Femur (tissue), 1 donor: Measurements from ENCODE around the gene SCGB1C1.
"Not testable (repeated sequence)": the region's sequence is repeated elsewhere in the genome, so short reads cannot be mapped to it uniquely, and the experiment has no call there.

ENCODE experiments used
- DNase-seq: peaks from one replicate; pipeline ENCODE4 v3.0.0-alpha.2; 2017

The SCGB1C1 gene

GRCh38 chr11:192674-193128 is at the start of gene SCGB1C1:
Gene SCGB1C1 (plus strand): TSS chr11:193078. CDS start chr11:193100, 22 bp downstream.
- DNase-seq = peak; percentile 6

DNA sequence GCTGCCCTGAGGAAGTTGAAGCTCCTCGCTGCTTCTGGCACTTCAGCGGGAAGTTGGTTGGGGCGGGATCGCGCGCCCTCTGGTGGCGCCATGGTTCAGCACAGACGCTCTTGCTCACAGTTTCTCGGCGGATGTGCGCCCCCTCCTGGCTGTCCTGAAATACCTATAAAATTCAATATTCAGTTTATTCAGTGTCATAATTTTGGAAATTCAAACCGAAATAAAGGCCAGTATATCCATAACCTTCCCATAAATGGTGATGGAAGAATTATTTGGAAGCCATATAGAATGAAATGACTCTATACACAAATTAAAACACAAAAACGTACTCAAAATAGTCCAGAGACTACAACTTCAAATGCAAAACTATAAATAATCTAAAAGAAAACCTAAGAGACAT is 12.6 kb upstream of the SCGB1C1 start:
- DNase-seq = not testable (repeated sequence)

- DNase-seq = peak; percentile 15
Observed at GRCh38 chr11:189200-189783, 3.6 kb upstream of the SCGB1C1 start.

DNA sequence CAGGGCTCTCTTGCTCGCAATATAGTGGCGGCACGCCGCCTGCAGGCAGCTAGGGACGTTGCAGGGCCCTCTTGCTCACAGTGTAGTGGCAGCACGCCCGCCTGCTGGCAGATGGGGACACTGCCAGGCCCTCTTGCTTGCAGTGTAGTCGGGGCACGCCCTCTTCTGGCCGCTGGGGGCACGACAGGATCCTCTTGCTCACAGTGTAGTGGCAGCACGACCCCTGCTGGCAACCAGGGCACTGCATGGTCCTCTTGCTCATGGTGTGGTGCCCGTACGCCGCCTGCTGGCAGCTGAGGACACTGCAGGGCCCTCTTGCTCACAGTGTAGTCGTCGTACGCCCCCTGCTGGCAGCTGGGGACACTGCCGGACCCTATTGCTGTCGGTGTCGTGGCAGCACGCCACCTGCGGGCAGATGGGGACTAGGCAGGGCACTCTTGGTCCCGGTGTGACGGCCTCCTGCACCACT is 3.0 kb upstream of the SCGB1C1 start:
- DNase-seq = not testable (repeated sequence)

- not testable (repeated sequence) for DNase-seq
Observed at GRCh38 chr11:190546-190945, 2.3 kb upstream of the SCGB1C1 start.

- DNase-seq = peak; percentile 11
Observed at GRCh38 chr11:191490-192478, 1.1 kb upstream of the SCGB1C1 start.

DNA sequence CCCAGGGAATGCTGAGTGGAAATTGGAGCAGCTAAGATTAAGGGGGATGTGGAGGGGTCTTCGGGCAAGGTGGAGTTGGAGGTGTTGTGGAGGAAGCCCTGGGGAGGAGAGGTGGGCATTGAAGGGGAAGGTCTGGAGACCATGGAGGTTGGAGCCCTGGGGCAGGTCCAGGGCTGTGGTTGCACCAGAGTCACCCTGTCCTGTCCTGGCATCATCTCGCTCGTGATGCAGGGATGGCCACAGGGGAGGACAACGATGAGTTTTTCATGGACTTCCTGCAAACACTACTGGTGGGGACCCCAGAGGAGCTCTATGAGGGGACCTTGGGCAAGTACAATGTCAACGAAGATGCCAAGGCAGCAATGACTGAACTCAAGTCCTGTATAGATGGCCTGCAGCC is 603 bp downstream of the SCGB1C1 start:
- peak; percentile 21 for DNase-seq

GRCh38 chr11:196786-197731 is 4.2 kb downstream of the SCGB1C1 start:
- DNase-seq = peak; percentile 21

DNA sequence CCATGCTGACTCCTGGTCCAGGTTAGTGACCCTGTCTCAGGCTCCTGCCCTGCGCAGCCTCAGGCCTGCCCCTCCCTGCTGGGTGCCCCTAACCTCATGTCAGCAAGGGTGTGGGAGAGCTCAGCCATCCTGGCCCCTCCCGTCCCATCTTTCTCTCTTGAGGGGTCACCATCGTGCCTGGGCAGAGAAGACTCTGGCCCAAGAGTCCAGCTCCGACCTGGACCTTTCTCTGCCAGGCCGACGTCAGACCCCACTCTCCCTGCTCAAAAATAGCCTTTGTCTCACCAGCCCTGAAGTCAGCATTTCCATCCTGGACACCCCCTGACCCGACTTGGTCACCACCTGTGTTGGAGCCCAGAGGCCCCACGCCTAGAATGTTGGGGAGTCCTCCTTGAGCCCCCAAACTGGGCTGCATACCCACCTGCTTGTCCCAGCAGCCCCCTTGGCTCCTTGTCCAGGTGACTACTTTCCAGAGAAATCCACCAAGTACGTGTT is 4.9 kb downstream of the SCGB1C1 start:
- DNase-seq = peak; percentile 16

DNA sequence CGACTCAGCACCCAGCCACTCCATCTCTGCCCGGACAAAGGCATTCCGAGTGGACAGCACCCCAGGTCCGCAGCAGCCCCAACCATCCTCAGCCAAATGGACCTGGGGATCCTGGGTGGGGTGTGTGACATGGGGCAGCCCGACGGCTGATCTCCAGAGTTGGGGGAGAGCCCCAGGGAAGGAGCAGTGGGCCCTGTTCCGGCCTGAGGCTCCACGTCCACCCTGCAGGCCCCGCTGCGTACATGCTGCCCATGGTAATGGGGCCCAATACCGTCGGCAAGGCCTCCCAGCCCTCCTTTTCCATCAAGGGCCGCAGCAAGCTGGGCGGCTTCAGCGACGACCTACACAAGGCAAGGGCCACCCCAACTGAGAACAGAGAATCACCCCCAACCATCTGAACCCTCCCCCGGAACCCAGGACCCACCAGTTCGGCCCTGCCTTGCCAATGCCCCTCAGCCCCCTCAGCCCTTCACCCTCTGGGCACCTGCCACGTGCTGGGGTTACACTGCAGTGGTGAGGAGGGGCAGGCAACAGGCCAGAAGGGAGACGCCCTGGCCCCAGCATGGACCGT is 5.4 kb downstream of the SCGB1C1 start:
- DNase-seq = peak; percentile 18

DNA sequence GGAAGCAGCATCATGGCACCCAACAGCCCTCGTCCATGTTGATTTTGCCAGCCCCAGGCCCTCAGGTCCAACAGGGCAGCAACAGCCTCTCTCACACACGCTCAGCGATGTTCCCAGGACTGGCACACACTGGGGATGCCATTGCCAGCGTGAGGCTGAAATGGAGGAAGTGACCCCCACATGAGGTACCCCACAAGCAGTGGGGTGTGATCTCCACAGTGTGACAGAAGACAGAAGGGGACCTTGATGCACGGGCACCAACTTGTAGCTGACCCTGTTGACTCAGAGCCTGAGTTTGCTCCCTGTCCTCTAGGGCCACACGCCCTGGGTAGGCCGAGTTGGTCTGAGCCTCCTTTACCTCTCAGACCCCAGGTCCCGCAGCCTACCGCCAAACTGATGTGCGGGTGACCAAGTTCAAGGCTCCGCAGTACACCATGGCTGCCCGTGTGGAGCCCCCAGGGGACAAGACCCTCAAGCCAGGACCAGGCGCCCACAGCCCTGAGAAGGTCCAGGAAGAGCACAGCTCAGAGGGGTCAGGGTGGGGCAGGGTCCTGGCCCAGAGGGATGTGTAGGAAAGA is 6.2 kb downstream of the SCGB1C1 start:
- DNase-seq = peak; percentile 19

GRCh38 chr11:199782-200181 is 6.9 kb downstream of the SCGB1C1 start:
- DNase-seq = peak; percentile 19

GRCh38 chr11:200224-201003 is 7.5 kb downstream of the SCGB1C1 start:
- DNase-seq = peak; percentile 14

DNA sequence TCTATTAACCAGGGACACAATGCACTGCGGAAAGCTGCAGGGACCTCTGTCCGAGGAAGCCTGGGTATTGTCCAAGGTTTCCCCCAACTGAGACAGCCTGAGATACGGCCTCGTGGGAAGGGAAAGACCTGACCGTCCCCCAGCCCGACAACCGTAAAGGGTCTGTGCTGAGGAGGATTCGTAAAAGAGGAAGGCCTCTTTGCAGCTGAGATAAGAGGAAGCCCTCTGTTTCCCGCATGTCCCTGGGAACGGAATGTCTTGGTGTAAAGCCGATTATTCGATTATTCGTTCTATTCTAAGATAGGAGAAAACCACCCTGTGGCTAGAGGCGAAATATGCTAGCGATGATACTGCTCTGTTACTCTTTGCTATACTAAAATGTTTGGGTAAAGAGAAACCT is 9.1 kb downstream of the SCGB1C1 start:
- DNase-seq = no peak

DNA sequence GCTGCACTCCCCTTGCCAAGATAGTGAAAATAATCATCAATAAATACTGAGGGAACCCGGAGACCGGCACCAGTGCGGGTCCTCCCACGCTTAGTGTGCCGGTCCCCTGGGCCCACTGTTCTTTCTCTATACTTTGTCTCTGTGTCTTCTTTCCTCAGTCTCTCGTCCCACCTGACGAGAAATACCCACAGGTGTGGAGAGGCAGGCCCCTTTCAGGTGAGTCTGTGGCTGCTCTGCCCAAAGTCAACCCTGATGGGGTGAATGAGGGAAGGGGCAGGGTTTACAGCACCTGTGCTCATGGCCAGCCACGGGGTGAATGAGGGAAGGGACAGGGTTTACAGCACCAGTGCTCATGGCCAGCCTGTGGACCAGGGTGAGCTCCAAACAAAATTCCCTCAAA is 9.6 kb downstream of the SCGB1C1 start:
- DNase-seq = peak; percentile 7

- peak; percentile 14 for DNase-seq
Observed at GRCh38 chr11:203056-203944, 10.4 kb downstream of the SCGB1C1 start.

GRCh38 chr11:203945-204586 is 11.2 kb downstream of the SCGB1C1 start:
- peak; percentile 16 for DNase-seq

- peak; percentile 28 for DNase-seq
Observed at GRCh38 chr11:204587-205109, 11.8 kb downstream of the SCGB1C1 start.
